NCI-H1694 treated with DMSO at 0.1 percent for 48 hours (cell line): ENCODE measurements around the gene CCDC159.
A peak's percentile ranks its signal among the peaks of the same experiment; 100 is the strongest.
"Not testable (repeated sequence)": the region's sequence is repeated elsewhere in the genome, so short reads cannot be mapped to it uniquely, and the experiment has no call there.

ENCODE experiments used
- DNase-seq: peaks from one replicate; lab custom pipeline; 2025; lab: John Stamatoyannopoulos, UW

CCDC159 gene, protein sequence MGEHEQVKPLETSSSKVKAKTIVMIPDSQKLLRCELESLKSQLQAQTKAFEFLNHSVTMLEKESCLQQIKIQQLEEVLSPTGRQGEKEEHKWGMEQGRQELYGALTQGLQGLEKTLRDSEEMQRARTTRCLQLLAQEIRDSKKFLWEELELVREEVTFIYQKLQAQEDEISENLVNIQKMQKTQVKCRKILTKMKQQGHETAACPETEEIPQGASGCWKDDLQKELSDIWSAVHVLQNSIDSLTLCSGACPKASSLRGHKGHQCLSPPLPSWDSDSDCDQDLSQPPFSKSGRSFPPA

DNA sequence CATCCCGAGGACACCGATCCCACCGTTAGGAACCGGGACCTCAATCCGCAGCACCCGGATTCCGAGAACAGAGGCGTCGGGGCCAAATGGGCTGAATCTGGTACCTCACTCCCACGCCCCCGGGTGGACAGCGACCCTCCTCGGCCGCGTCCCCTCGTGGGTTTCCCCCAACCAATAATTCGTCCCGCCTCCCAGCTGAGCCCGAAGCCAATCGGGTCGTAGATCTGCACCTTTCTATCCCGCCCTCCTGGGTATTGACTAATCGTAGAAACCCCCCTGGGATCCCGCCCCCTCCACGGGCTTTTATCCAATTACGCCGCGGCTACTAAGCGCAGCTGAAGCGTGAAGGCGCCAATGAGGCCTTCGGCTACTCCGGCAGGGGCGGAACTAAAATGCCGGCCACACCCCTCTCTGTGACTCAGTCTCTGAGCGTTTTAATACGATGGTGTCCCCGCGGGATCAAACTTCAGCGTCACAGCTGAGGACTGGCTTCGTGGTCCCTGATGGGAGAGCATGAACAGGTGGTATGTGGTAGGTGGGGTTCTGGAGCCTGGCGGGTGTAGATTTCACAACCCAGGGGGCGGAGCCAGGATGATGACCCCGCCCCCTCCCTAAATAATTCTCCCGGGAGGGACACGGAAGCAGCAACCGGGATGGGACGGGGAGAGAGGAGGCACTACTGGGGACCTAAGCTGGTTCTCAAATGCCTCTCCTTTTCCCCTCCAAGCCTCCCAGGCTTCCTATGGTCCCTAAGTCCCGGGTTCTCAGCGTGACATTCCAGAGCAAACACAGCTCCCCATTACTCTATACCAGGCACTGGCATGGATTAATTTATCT is at the start of gene CCDC159, which contains the start of gene TMEM205:
TSS of gene CCDC159 (plus strand) at position 416 of the 837 bp plus-strand sequence. CDS start at position 504, 88 bp downstream.
TSS of gene TMEM205 (minus strand) at position 165 of the 837 bp plus-strand sequence. CDS start 649 bp downstream, outside the sequence.
- DNase-seq, result peak; percentile 93

DNA sequence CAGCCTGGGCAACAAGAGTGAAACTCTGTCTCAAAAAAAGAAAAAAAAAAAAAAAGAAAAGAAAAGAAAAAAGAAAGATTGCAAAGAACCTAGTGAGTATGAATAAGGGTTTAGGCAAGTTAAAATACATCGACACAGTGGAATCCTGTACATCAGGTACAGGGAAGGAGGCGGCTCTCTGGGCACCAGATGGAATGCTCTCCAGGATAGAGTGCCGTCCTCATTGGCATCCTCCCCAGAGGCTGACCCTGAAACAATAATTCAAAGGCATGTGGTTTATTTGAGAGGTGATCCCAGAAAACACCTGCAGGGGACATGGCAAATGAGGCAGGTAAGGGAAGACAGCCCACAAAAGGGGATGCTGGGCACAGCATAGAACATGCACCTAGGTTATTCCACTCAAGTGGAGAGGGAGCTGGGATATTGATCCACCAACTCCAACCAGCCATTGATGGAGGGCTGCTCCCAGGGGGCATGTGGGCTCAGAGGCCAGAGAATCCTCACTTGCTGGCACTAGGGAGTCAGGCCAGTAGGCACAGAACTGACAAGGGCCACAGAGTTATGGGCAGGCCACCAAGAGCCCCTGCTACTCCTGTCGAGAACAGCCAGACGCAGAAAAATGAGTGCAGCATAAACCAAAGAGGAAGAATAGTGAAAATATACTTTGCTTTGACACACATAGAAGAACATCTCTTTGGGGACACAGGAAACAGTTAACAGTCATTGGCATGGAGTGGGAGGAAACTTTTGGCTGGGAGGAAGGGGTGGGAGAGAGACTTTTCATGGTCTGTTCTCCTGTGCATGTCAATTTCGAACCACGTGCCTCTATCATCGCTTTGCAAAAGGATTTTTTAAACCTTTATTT is 46.1 kb upstream of the CCDC159 start:
- DNase-seq, result no peak

DNA sequence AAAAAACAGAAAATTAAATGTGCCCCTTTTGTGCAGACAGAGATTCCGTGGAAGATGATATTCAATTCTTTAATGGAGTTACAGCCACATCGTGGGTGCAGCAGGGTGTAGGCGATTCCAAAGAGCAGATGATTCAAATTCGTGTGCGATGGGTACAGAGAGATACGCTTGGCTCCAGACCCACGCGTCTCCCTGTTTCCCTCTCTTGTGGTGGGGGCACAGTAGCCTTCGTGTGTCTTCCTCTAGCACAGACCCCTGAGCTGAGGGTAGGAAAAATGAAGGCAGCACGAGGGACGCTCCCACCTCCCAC is 45.6 kb upstream of the CCDC159 start:
- no peak for DNase-seq

DNA sequence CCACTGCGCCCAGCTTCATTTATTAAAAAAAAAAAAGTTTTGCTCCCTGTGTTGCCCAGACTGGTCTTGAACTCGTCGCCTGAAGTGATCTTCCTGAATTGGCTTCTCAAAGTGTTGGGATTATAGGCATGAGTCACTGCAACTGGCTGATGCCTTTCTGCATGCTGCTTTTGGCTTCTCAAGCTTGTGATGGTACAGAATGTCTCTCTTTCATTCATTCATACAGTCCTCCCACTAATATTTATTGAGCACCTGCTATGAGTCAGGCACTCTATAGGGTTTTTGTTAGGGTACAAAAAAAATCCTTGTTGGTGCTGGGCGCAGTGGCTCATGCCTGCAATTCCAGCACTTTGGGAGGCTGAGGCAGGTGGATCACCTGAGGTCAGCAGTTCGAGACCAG is 41.4 kb upstream of the CCDC159 start:
- DNase-seq, result no peak

DNA sequence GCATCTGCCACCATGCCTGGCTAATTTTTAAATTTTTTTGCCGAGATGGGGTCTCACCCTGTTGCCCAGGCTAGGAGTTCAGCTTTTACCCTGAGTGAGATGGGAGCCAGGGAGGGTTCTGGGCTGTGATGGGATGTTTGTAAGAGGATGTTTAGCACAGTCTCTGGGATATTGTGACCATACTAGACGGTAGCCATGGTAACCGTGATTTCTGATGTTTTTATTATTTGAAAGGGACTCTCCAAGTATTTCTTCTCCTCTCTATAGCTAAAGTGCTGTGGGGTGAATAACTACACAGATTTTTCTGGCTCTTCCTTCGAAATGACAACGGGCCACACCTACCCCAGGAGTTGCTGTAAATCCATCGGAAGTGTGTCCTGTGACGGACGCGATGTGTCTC is 40.0 kb upstream of the CCDC159 start:
- no peak for DNase-seq

DNA sequence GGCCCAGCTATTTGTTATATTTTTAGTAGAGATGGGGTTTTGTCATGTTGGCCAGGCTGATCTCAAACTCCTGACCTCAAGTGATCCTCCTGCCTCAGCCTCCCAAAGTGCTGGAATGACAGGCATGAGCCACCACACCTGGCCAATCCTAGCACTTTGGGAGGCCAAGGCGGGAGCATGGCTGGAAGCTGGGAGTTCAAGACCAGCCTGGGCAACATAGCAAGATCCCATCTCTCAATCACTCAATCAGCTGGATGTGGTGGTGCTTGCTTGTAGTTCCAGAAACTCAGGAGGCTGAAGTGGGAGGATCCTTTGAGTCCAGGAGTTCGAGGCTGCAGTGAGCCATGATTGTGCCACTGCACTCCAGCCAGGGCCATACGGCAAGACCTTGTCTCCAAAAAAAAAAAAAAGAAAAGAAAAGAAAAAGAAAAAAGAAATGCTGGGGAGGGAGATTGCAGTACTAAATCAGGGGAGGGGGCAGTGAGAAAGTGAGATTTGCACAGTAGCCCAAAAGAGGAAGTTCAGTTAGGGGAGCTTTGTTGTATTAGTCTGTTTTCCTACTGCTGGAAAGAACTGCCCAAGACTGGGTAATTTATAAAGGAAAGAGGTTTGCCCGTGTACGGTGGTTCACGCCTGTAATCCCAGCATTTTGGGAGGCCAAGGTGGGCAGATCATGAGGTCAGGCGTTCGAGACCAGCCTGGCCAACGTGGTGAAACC is 25.9 kb upstream of the CCDC159 start:
- DNase-seq, result not testable (repeated sequence)

DNA sequence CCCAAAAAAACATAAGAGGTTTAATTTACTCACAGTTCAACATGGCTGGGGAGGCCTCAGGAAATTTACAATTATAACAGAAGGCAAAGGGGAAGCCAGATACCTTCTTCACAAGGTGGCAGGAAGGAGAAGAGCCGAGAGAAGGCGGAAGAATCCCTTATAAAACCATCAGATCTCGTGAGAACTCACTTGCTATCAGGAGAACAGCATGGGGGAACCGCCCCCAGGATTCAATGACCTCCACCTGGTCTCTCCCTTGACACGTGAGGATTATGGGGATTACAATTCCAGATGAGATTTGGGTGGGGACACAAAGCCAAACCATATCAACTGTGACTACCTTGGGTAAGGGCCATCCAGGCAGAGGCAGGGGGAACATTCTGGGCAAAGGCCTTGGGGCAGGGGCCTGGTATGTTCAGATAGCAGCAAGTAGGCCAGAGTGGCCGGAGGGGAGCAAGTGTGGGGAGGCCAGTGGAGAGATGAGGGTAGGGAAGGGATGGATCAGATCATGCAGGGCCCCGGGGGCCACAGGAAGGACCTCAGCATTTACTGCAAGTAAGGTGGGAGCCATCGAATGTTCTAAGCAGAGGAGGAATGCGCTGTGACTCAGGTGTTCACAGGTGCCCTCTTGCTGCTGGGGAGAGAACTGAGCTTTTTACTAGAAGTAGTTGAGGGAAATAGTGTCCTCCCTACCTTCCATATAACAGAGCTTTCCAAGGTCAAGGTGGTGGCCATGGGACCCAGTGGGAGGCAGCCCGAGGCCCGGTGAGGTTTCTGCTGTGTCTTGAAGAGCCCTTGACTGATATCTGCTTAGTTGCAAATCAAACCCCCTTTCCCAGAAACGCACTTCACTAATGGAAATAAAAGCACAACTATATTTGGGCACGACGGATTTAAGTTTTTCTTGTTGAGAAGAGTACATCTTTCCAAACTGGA is 24.9 kb upstream of the CCDC159 start:
- DNase-seq, result no peak

DNA sequence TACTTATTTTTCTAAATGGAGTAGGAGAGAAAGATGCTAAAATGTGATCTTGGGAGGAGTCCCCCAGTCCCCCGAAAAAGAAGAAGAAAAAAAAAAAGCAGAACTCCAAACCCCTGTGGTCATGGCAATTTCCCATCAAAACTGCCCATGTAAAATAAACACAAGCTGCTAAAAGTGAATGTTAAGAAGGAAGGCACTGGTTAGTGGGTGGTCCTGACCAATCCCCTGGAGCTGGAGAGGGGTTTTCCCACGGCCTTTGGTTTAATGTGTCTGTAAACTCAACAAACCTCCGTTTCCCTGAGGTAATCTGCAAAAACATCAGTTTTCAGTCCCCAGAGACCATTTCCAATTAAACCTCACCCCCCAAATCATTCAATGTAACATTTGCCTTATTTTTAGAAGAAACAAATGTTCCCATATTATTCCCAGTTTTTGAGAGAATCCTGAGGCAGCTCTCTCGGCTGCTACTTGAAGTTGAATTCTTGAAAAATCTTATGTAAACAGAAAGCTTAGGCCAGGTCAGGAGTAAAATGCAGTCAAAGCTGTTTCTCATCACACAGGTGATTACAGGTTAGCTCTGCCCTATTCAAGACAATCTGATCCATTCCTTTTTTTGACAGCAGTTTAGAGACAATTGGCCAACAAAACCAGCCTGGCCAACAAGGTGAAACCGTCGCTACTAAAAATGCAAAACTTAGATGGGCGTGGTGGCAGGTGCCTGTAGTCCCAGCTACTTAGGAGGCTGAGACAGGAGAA is 23.9 kb upstream of the CCDC159 start:
- no peak for DNase-seq

DNA sequence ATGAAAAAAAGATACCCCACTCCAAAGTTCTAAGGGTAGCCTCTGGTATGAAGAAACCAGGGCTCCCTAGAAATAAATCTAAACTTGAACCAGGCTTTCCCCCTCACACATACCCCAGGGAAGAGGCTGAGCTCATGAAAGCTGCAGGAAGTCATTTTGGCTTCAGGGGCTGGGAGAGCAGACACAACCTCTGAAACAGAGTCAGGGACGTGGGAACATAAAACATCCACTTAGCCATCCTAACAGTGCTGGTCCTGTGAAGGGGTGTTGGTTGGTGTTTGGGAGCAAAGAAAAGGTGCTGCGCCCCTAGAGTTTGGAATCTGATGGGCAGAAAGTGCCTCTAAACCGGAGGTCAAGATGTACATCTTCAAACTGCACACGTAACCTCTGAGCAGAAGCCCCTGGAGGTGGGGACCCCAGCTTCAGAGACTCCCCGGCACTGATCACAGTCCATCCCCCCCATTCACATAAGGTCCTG is 22.7 kb upstream of the CCDC159 start:
- DNase-seq, result no peak

DNA sequence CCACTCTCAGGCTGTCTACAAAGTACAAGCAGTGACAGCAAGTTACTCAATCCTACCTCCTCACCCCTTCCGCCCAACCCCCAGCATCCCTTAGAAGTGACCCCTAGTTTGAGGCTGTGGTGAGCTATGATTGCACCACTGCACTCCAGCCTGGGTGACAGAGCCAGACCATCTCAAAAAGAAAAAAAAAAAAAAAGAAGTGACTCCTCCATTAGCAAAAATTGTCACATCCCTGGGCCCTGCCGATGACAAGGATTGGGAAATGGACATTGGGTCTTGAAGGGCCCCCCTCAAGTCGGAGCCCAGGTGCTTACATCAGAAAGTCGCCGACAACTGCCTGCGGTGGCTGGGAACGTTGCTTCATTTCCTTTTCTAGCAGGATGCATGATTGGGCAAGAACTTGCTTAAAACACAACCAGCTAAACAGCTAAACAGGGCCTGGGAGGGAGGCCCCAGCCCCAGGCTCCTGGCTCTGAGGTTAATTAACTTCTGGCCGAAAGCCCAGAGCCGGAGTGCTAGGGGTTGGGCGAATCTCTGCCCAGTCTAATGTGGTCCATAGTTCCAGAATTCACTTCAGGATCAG is 22.1 kb upstream of the CCDC159 start:
- DNase-seq, result peak; percentile 66

DNA sequence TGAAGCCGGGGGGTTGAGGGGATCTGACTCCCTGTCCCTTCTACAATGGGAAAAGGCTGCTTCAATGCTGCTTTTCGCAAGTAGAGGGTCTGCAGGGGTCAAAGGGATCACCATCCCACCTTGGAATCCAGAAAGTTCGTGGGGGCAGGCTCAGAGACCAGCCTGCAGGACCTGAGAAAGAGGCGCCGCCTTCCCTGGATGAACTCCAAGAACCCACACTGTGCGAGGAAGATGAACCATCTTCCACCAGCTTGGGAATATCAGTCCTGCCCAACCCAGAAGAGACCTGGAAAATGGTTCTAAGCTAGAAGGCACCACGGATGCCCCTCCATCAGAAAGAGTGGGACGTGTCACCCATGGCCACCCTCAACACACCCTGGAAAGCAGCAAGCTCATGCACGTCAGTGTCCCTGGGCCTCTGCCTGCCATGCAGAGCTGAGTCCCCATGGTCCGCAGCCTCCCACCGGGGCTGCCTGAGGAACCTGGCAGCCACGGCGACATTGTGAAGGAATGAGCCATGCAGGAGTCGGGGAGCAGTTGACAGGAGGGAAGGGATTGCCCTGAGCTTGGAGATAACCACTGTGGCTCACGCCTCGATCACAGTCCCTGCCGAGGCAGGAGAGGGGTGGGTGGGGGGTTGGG is 21.4 kb upstream of the CCDC159 start:
- no peak for DNase-seq

DNA sequence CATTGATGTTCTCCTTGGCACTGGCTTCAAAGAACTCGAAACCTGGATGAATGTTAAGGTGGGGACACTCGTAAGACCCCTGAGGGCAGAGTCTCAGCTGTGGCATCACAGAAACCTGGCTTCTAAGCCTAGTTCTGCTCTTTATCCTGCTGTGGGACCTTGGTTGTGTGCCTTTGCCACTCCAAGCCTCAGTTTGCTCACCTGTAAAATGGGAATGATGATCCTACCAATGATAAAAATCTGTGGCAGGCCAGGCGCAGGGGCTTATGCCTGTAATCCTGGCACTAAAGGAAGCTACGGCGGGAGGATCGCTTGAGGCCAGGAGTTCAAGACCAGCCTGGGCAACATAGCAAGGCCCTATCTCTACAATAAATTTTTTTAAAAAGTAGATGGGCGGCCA is 20.8 kb upstream of the CCDC159 start:
- no peak for DNase-seq

DNA sequence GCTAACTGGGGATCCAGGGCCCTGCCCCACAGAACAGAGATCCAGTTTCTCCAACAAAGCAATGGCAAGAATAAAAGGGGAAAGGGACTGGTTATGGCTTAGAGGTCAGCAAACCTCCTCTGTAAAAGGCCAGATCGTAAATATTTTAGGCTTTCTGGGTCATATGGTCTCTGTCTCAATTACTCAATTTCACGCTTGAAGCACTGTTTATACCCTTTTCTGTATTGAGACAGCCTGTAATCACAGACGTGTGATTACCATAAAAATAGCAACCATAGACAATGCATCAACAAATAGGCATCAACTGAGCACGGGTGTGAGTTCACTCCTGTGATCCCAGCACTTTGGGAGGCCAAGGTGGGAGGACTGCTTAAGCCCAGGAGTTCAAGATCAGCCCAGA is 16.2 kb upstream of the CCDC159 start:
- DNase-seq, result no peak

DNA sequence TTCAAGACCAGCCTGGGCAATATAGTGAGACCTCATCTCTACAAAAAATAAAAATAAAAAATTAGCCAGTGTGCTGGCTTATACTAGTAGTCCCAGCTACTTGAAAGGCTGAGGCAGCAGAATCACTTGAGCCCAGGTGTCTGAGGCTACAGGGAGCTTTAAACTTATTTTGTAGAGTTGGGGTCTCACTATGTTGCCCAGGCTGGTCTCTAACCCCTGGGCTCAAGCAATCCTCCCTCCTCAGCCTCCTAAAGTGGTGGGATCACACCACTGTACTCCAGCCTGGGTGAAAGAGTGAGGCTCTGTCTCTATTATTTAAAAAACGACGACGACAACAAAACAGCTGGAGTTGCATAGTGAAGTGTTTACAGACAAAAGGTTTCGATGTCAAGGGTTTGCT is 14.8 kb upstream of the CCDC159 start:
- DNase-seq, result no peak

DNA sequence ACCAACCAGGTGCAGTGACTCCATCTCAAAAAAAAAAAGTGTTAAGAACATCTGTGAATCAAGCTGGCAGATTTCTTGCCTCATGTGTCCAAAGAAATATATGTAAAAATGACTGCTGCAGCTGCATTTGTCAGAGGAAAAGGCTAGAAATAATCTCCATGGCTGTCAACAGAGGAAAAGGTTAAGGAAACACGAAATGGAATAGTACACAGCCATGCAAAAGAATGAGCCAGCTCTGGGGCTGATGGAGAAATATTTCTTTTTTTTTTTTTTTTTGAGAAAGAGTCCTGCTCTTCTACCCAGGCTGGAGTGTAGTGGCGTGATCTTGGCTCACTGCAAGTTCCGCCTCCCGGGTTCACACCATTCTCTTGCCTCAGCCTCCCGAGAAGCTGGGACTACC is 13.5 kb upstream of the CCDC159 start:
- no peak for DNase-seq

DNA sequence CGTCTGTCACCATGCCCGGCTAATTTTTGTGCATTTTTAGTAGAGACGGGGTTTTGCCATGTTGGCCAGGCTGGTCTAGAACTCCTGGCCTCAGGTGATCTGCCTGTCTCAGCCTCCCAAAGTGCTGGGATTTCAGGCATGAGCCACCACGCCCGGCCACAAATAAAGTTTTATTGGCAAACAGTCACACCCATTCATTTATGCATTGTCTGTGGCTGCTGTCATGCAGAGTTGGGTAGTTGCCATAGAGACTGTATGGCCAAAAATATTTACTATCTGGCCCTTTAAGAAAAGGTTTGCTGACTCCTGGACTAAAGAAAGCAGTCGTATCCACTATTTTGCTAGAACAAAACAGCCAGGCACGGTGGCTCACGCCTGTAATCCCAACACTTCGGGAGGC is 12.5 kb upstream of the CCDC159 start:
- DNase-seq, result not testable (repeated sequence)

DNA sequence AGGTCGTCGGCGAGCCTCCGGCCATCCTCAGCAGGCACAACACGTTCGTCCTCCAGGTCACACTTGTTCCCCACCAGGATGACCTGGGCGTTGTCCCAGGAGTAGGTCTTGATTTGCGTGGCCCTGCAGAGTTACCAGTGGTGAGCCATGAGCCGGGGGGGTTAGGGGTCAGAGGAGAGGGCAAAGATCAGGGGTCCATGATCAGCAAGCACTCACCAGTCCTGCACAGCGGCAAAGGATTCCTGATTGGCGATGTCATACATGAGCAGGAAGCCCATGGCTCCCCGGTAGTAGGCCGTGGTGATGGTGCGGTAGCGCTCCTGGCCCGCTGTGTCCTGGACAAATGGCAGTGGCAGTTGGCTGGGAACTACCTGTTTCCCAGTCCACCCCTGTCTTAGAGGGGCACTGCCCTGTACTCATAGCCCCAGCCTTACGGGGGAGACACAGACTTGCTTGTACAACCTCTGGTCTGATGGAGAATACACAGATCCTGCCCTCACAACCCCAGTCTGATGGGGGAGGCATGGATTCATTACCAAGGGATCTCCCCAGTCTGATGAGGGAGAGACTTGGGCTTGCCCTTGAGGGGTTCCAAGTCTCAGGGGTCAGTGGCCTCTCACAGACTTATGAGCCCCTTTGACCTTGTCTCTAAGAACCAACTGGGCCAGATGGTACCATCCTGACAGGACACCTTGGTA is 10.7 kb upstream of the CCDC159 start:
- no peak for DNase-seq

DNA sequence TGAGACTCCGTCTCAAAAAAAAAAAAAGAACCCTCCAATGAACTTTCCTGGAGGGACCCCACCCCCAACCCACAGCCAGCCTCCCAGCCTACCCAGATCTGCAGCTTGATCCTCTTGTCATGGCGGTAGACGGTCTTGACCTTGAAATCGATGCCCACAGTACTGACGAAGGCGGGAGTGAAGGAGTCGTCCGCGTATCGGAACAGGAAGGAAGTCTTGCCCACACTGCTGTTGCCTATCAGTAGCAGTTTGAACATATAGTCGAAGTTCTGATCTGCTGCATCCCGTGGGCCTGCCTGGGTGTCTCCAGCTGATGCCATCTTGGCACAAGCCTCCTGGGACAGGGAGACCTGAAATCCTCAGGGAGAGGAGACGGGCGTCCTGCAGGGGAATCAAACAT is 9.2 kb upstream of the CCDC159 start:
- DNase-seq, result no peak
